PC-9 (cell line): Measurements from ENCODE around the gene MCC.

Source experiments
- EZH2 ChIP-seq: fragments of 200-600 bp; sonication (generic); IDR thresholded peaks from 2 replicates; pipeline ENCODE4 v1.8.0; 2017; ENCODE audit warnings: antibody characterized with exemption, low read depth
- TF ChIP-seq, protein P1 (sequence below): fragments of 200-600 bp; sonication (generic); conservative IDR thresholded peaks from 2 replicates; pipeline ENCODE4 v1.6.1; 2017; ENCODE audit warnings: mixed run types, antibody characterized with exemption, mild to moderate bottlenecking, moderate library complexity

GRCh38 chr5:113166261-113166660, 322.0 kb downstream of the MCC start:
- TF ChIP-seq, protein P1, sequence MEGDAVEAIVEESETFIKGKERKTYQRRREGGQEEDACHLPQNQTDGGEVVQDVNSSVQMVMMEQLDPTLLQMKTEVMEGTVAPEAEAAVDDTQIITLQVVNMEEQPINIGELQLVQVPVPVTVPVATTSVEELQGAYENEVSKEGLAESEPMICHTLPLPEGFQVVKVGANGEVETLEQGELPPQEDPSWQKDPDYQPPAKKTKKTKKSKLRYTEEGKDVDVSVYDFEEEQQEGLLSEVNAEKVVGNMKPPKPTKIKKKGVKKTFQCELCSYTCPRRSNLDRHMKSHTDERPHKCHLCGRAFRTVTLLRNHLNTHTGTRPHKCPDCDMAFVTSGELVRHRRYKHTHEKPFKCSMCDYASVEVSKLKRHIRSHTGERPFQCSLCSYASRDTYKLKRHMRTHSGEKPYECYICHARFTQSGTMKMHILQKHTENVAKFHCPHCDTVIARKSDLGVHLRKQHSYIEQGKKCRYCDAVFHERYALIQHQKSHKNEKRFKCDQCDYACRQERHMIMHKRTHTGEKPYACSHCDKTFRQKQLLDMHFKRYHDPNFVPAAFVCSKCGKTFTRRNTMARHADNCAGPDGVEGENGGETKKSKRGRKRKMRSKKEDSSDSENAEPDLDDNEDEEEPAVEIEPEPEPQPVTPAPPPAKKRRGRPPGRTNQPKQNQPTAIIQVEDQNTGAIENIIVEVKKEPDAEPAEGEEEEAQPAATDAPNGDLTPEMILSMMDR = no peak
- TF ChIP-seq EZH2 = no peak
